ENCODE data around the gene CYP26C1.

- TF ChIP-seq CTCF (tag by site-specific recombination; IDR thresholded peaks at IDR 0.05): no peak
- TF ChIP-seq ZSCAN18 (tag by site-specific recombination; IDR thresholded peaks at IDR 0.05): no peak
- no peak for TF ChIP-seq ZNF488 (tag by site-specific recombination; IDR thresholded peaks at IDR 0.05)
- no peak for TF ChIP-seq ZNF202 (tag by site-specific recombination; IDR thresholded peaks at IDR 0.05; ENCODE audit: borderline replicate concordance)
- TF ChIP-seq ZNF596 (tag by site-specific recombination; IDR thresholded peaks at IDR 0.05): no peak
- no peak for TF ChIP-seq ZNF580 (tag by site-specific recombination; IDR thresholded peaks at IDR 0.05)
- TF ChIP-seq ZNF704 (tag by site-specific recombination; IDR thresholded peaks at IDR 0.05): no peak
- no peak for TF ChIP-seq ZNF664 (tag by site-specific recombination; IDR thresholded peaks at IDR 0.05)
- no peak for TF ChIP-seq ZNF747 (tag by site-specific recombination; IDR thresholded peaks at IDR 0.05)
- no peak for TF ChIP-seq YY1 (tag by site-specific recombination; IDR thresholded peaks at IDR 0.05)
These were observed 27.9 kb downstream of the CYP26C1 start for GRCh38 chr10:93088466-93088865.
